ENCODE data around the gene AFTPH.

Gene AFTPH

DNA sequence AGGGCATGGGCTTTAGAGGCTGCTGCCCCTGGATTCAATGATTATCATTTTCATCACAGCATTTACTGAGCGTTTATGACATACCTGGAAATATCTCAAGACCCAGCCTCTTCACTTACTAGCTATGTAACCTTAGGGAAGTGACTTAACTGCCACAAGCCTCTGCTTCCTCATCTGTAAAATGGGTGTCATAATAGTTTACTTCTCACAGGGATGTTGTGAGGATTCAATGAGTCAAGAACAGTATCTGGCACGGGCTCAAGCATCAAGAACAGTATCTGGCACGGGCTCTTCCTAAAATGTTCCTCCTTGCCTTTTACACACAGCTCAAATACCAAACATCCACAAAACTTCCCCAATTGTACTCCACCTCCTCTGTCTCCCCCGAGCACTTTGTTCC lies 38.8 kb upstream of the AFTPH start:
- no peak overlapping the region for H3K4me3 ChIP-seq (ENCODE audit: insufficient read depth, low read length, poor library complexity, severe bottlenecking)
- no peaks in the 10 kb centered on the region for H3F3A ChIP-seq (ENCODE audit: insufficient read depth)
- no peaks in the 10 kb centered on the region for H3K27me3 ChIP-seq (ENCODE audit: low read length)
- H3K79me2 ChIP-seq (ENCODE audit: insufficient read depth, low read length): no peaks in the 10 kb centered on the region
- no peaks in the 10 kb centered on the region for H4K20me1 ChIP-seq (ENCODE audit: low read depth, low read length)
- H3K9ac ChIP-seq (ENCODE audit: low read length): no peak overlapping the region
- H3K36me3 ChIP-seq (ENCODE audit: low read length): no peaks in the 10 kb centered on the region
- TF ChIP-seq, protein P1, sequence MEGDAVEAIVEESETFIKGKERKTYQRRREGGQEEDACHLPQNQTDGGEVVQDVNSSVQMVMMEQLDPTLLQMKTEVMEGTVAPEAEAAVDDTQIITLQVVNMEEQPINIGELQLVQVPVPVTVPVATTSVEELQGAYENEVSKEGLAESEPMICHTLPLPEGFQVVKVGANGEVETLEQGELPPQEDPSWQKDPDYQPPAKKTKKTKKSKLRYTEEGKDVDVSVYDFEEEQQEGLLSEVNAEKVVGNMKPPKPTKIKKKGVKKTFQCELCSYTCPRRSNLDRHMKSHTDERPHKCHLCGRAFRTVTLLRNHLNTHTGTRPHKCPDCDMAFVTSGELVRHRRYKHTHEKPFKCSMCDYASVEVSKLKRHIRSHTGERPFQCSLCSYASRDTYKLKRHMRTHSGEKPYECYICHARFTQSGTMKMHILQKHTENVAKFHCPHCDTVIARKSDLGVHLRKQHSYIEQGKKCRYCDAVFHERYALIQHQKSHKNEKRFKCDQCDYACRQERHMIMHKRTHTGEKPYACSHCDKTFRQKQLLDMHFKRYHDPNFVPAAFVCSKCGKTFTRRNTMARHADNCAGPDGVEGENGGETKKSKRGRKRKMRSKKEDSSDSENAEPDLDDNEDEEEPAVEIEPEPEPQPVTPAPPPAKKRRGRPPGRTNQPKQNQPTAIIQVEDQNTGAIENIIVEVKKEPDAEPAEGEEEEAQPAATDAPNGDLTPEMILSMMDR (IDR thresholded peaks at IDR 0.05; ENCODE audit: insufficient read depth, low read length, poor library complexity, severe bottlenecking): no peak
- TF ChIP-seq EZH2phosphoT487 (conservative IDR thresholded peaks at IDR 0.05; ENCODE audit: low read length): no peak
- no peak overlapping the region for H2AFZ ChIP-seq (ENCODE audit: low read depth, low read length, severe bottlenecking)
- no peak overlapping the region for H3K27ac ChIP-seq (ENCODE audit: low read depth, low read length)
- H3K4me2 ChIP-seq (ENCODE audit: low read depth, low read length, poor library complexity, severe bottlenecking): no peak overlapping the region
- no peaks in the 10 kb centered on the region for H3K9me2 ChIP-seq (replicated peaks; ENCODE audit: insufficient read depth, low read length)
- H3K9me3 ChIP-seq (ENCODE audit: insufficient read depth, low read length): no peaks in the 10 kb centered on the region

DNA sequence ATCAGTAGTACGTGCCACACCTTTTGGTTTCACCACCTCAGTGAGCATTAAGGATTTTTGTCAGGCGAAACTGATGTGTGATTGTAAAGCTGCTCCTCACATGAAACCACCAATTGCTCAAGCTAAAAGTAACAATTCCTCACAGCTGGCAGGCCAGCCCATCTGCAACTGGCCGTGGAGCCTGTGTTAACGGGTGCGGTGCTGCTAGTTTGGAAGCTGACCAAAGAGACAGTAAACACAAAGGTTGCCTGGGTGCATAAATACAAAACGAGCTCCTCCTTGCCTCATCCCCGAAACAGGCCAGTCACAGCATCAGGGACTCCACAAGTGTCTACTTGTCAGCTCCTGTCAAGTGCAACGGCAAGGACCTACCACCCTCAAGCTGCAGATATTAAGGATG lies 38.2 kb upstream of the AFTPH start:
- no peak overlapping the region for H2AFZ ChIP-seq (ENCODE audit: low read depth, low read length, severe bottlenecking)
- no peaks in the 10 kb centered on the region for H3K27me3 ChIP-seq (ENCODE audit: low read length)
- no peak for TF ChIP-seq EZH2phosphoT487 (conservative IDR thresholded peaks at IDR 0.05; ENCODE audit: low read length)
- no peaks in the 10 kb centered on the region for H3K9me3 ChIP-seq (ENCODE audit: insufficient read depth, low read length)
- no peak overlapping the region for H3K27ac ChIP-seq (ENCODE audit: low read depth, low read length)
- H3F3A ChIP-seq (ENCODE audit: insufficient read depth): no peaks in the 10 kb centered on the region
- H4K20me1 ChIP-seq (ENCODE audit: low read depth, low read length): no peaks in the 10 kb centered on the region
- H3K4me3 ChIP-seq (ENCODE audit: insufficient read depth, low read length, poor library complexity, severe bottlenecking): no peak overlapping the region
- H3K36me3 ChIP-seq (ENCODE audit: low read length): no peaks in the 10 kb centered on the region
- H3K9ac ChIP-seq (ENCODE audit: low read length): no peak overlapping the region
- H3K79me2 ChIP-seq (ENCODE audit: insufficient read depth, low read length): no peaks in the 10 kb centered on the region
- H3K9me2 ChIP-seq (replicated peaks; ENCODE audit: insufficient read depth, low read length): no peaks in the 10 kb centered on the region
- no peak overlapping the region for H3K4me2 ChIP-seq (ENCODE audit: low read depth, low read length, poor library complexity, severe bottlenecking)

DNA sequence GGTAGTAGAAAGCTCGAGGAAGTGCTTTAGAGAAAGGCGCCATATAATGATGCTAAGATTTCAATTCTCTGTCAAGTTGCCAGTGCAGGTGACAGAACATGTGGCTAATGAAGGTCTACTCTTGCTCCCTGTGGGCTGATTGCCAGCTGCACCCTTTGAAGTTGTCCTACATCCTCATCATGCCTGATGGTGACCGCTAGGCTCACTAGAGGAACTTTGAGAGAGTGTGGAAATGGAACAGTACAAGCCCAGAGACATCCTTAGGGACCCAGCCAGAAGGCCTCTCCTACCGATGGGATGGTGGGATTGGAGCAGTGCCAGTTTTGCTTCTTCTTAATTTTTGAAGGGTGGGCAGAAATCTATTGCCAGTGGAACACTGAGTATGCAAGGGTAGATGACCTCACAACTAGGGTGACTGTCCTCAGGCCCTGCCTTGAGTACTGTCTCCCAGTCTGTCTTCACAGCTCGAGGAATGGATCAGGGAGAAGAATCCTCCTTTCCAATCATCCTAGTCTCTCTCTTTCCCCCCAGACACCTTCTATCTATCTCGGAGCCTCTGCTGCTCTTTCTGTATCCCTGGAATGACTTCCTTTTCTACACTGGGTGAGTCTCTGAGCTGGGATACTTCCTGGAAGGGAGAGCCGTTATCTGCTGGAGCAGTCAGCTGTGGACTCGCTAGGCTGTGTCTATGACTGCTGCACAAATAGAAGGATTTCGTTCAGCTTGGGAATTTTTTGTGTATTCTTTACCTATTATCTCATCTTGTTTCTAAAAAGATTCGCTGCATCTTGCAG lies 36.7 kb upstream of the AFTPH start:
- no peaks in the 10 kb centered on the region for H3K36me3 ChIP-seq (ENCODE audit: low read length)
- H3K27ac ChIP-seq (ENCODE audit: low read depth, low read length): no peak overlapping the region
- H3K9me3 ChIP-seq (ENCODE audit: insufficient read depth, low read length): no peaks in the 10 kb centered on the region
- no peaks in the 10 kb centered on the region for H3K9me2 ChIP-seq (replicated peaks; ENCODE audit: insufficient read depth, low read length)
- H3K9ac ChIP-seq (ENCODE audit: low read length): no peak overlapping the region
- H3K79me2 ChIP-seq (ENCODE audit: insufficient read depth, low read length): no peaks in the 10 kb centered on the region
- H4K20me1 ChIP-seq (ENCODE audit: low read depth, low read length): no peaks in the 10 kb centered on the region
- no peak overlapping the region for H3K4me2 ChIP-seq (ENCODE audit: low read depth, low read length, poor library complexity, severe bottlenecking)
- H3K4me3 ChIP-seq (ENCODE audit: insufficient read depth, low read length, poor library complexity, severe bottlenecking): no peak overlapping the region
- TF ChIP-seq, protein P1 (IDR thresholded peaks at IDR 0.05; ENCODE audit: insufficient read depth, low read length, poor library complexity, severe bottlenecking): no peak
- no peak for TF ChIP-seq EZH2phosphoT487 (conservative IDR thresholded peaks at IDR 0.05; ENCODE audit: low read length)
- no peaks in the 10 kb centered on the region for H3F3A ChIP-seq (ENCODE audit: insufficient read depth)
- H2AFZ ChIP-seq (ENCODE audit: low read depth, low read length, severe bottlenecking): no peak overlapping the region
- no peaks in the 10 kb centered on the region for H3K27me3 ChIP-seq (ENCODE audit: low read length)
